GM06990 (cell line): ENCODE results near the gene DAPP1.

Experiments used
- DNase-seq: peaks from one replicate; pipeline ENCODE4 v3.0.0-alpha.2; 2011; ENCODE audit not compliant: insufficient read length; ENCODE audit errors: extremely low read depth
- H3K27me3 ChIP-seq: replicated peaks from 2 replicates; pipeline ENCODE4 v1.6.0; 2011; ENCODE audit warnings: low read length; ENCODE audit not compliant: control insufficient read depth, insufficient read depth
- H3K36me3 ChIP-seq: 2 replicates; pipeline ENCODE4 v1.5.1; 2011; ENCODE audit warnings: low read length; ENCODE audit not compliant: control insufficient read depth, insufficient read depth
- H3K4me3 ChIP-seq: replicated peaks from 2 replicates; pipeline ENCODE4 v1.5.1; 2011; ENCODE audit warnings: low read depth, mild to moderate bottlenecking, control low read depth, low read length
- TF ChIP-seq, protein P1 (sequence below): IDR thresholded peaks from 2 replicates; pipeline ENCODE4 v1.5.1; 2011; ENCODE audit warnings: low read length, control low read depth, mild to moderate bottlenecking, inconsistent platforms; ENCODE audit not compliant: insufficient read depth, poor library complexity, severe bottlenecking

The DAPP1 gene

DNA sequence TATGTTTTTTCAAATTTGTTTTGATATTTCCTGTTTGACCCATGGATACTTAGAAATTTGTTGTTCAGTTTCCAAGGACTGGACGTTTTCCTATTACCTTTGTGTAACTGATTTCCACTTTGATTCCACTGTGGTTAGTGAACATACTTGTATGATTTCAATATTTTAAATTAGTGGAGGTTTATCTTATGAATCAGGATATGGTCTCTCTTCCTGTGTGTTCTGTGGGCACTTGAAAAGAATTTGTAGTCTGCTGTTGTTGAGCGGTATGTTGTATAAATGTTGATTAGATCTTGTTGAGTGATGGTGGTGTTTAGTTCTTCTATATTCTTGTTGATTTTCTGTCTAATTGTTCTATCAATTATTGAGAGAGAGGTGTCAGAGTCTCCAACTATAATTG, 98.8 kb downstream of the DAPP1 start:
- no peak overlapping the region for H3K4me3 ChIP-seq
- peaks cover 12% of the 10 kb centered on the region for H3K36me3 ChIP-seq
- no peaks in the 10 kb centered on the region for H3K27me3 ChIP-seq
- no peak for DNase-seq
- TF ChIP-seq, protein P1, sequence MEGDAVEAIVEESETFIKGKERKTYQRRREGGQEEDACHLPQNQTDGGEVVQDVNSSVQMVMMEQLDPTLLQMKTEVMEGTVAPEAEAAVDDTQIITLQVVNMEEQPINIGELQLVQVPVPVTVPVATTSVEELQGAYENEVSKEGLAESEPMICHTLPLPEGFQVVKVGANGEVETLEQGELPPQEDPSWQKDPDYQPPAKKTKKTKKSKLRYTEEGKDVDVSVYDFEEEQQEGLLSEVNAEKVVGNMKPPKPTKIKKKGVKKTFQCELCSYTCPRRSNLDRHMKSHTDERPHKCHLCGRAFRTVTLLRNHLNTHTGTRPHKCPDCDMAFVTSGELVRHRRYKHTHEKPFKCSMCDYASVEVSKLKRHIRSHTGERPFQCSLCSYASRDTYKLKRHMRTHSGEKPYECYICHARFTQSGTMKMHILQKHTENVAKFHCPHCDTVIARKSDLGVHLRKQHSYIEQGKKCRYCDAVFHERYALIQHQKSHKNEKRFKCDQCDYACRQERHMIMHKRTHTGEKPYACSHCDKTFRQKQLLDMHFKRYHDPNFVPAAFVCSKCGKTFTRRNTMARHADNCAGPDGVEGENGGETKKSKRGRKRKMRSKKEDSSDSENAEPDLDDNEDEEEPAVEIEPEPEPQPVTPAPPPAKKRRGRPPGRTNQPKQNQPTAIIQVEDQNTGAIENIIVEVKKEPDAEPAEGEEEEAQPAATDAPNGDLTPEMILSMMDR, result no peak

DNA sequence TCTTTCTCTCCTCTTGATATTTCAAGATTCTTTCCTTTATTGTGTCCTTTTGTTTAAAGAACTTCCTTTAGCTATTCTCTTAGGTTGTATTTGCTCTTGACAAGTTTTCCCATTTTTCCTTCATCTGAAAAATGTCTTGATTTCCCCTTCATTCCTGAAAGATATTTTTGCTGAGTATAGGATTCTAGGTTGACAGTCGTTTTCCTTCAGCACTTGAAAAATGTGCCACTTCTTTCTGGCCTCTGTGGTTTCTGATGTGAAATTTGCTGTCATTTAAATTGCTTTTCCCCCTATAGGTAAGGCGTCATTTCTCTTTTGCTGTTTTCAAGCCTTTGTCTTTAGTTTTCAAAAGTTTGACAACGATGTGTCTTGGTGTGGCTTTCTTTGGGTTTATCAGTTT, 100.9 kb downstream of the DAPP1 start:
- DNase-seq, result no peak
- TF ChIP-seq, protein P1, result no peak
- Histone ChIP-seq H3K27me3 (no peaks in the 10 kb centered on the region), H3K4me3 (no peak overlapping the region), H3K36me3 (peaks cover 12% of the 10 kb centered on the region)

DNA sequence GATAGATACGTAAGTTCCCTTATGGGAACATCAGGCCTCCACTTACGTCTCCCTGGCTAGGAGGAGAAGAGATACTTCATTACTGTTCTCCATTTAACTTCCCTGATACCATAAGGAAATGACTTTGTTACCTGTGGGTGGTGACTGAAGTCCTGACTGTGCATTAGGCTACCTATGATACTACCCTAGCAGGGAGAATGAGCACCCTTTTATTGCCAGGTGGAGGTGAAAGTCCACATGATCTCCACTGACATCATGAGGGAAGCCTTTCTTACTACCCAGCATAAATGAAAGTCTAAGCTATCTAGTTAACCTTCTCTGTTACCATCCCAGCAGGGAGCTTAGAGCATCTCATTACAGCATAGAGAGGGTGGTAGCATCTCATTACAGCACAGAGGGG, 102.0 kb downstream of the DAPP1 start:
- Histone ChIP-seq H3K36me3 (peaks cover 12% of the 10 kb centered on the region), H3K27me3 (no peaks in the 10 kb centered on the region), H3K4me3 (no peak overlapping the region)
- TF ChIP-seq, protein P1, result no peak
- no peak for DNase-seq
